HFF-Myc (cell line): ENCODE data around the gene BNIPL.
A peak's percentile ranks its signal among the peaks of the same experiment; 100 is the strongest.

Experiments used
- DNase-seq: peaks from one replicate; pipeline ENCODE4 v3.0.0-alpha.2; 2011; ENCODE audit warnings: low read depth; ENCODE audit errors: extremely low read depth
- H3K4me3 ChIP-seq: replicated peaks from 2 replicates; pipeline ENCODE4 v1.5.1; 2011; ENCODE audit warnings: low read depth, mild to moderate bottlenecking, control low read depth, low read length
- TF ChIP-seq, protein P1 (sequence below): IDR thresholded peaks from 2 replicates; pipeline ENCODE4 v1.5.1; 2012; ENCODE audit warnings: mild to moderate bottlenecking, low read depth, low read length, control low read depth; ENCODE audit errors: missing control alignments

Gene BNIPL, protein sequence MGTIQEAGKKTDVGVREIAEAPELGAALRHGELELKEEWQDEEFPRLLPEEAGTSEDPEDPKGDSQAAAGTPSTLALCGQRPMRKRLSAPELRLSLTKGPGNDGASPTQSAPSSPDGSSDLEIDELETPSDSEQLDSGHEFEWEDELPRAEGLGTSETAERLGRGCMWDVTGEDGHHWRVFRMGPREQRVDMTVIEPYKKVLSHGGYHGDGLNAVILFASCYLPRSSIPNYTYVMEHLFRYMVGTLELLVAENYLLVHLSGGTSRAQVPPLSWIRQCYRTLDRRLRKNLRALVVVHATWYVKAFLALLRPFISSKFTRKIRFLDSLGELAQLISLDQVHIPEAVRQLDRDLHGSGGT

DNA sequence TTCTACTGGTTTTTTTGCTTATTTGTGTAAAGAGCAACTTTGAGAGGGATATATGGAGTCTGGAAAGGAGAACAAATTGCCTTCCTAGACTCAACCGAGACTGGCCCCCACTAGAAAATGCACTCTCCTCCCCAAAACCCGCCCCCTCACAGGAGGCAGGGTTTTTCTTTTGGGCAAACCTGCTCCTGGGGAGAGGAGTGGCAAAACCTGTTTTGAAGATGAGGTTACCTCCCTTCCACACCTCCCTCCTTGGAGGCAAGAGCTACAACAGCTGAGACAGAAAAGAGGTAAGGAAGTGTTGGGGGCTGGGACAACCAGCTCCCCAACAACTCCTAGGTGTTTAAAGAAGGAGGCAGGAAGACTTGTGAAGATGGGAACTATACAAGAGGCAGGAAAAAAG is at the start of gene BNIPL:
TSS of gene BNIPL (plus strand) at position 231 of the 400 bp plus-strand sequence. CDS start at position 371, 140 bp downstream.
- no peak within 1 kb of the TSS for H3K4me3 ChIP-seq
- TF ChIP-seq, protein P1, sequence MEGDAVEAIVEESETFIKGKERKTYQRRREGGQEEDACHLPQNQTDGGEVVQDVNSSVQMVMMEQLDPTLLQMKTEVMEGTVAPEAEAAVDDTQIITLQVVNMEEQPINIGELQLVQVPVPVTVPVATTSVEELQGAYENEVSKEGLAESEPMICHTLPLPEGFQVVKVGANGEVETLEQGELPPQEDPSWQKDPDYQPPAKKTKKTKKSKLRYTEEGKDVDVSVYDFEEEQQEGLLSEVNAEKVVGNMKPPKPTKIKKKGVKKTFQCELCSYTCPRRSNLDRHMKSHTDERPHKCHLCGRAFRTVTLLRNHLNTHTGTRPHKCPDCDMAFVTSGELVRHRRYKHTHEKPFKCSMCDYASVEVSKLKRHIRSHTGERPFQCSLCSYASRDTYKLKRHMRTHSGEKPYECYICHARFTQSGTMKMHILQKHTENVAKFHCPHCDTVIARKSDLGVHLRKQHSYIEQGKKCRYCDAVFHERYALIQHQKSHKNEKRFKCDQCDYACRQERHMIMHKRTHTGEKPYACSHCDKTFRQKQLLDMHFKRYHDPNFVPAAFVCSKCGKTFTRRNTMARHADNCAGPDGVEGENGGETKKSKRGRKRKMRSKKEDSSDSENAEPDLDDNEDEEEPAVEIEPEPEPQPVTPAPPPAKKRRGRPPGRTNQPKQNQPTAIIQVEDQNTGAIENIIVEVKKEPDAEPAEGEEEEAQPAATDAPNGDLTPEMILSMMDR = no peak
- DNase-seq = no peak

DNA sequence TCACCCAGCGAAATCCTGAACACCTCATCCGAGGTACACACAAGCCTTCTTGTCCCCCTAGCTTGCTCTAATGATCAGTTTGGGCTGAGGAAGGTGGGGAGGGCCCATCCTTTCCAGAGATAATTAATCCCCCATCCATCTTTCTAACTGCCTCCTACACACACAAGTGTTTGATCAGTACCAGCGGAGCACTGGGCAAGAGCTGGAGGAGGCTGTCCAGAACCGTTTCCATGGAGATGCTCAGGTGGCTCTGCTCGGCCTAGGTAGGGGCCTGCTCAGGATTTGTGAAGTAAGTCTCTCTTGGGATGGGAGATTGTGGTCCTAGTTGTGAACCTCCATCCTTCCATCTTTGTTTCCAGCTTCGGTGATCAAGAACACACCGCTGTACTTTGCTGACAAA is 48.5 kb upstream of the BNIPL start:
- TF ChIP-seq, protein P1 = no peak
- no peak overlapping the region for H3K4me3 ChIP-seq
- DNase-seq = no peak

DNA sequence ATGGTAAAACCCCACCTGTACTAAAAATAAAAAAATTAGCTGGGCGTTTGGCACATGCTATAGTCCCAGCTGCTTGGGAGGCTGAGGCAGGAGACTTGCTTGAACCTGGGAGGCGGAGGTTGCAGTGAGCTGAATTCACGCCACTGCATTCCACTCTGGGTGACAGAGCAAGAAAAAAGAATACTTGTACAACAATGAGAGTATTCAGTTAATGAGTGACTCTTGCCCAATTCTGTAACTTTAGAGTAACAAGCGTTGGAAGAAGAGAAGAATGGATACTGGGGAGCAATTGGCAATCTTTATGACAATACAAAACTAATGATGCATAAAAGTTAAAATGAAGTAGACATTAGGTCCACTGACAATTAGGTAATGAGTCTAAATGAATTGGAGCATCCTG is 43.8 kb upstream of the BNIPL start:
- DNase-seq = no peak

DNA sequence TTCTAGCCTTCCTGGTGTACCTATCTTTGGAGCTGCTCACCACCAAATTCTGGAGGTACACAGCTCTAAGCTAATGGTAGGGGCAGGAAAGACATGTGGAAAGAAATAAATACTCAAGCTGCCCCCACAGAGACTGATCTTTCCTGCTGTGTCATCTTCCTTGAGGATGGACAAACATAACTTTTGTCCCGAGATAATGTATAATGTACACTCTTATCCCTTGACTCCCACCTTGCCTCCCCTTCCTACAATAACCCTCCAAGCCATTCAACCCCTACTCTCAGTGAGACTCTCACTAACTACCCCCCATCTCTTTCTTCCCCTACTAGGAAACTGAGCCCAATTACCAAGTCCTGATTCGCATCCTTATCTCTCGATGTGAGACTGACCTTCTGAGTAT is 42.1 kb upstream of the BNIPL start:
- TF ChIP-seq, protein P1 = no peak
- no peak for DNase-seq
- H3K4me3 ChIP-seq = no peak overlapping the region

More for the DNA sequence above, 43.8 kb upstream of the BNIPL start:
- H3K4me3 ChIP-seq = no peak overlapping the region
- TF ChIP-seq, protein P1 = no peak

DNA sequence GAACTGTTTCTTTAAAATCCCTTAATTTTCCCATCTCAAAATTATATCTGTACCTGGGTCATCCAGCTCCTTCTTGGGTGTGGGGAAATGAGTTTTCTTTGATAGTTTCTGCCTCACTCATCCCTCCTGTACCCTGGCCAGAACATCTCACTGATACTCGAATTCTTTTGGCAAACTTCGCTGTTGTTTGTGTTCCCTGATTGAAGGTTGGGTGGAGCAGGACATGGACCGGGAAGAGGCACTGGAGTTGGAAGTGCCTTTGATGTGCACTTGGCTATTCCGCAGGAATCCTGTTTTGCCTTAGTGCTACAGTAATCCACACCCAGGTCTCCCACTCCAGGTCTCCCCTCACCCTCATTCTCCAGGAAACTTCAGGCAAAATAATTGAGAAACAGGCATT is 40.9 kb upstream of the BNIPL start:
- no peak for DNase-seq
- H3K4me3 ChIP-seq = no peak overlapping the region
- TF ChIP-seq, protein P1 = no peak

DNA sequence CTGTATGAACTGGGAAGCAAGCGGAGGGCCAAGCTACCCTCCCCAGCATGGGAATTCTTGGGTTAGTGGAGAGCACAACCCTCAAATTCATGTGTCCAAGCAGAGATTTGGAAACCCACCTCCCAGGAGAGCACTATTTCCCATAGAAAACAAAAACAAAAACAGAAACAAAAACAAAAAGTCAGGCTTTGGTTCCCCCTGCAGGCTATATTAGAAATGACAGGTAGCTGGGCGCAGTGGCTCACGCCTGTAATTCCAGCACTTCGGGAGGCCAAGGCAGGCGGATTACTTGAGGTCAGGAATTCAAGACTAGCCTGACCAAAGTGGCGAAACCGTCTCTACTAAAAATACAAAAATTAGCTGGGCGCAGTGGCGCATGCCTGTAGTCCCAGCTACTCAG is 40.5 kb upstream of the BNIPL start:
- no peak for DNase-seq
- TF ChIP-seq, protein P1 = peak; percentile 67
- H3K4me3 ChIP-seq = no peak overlapping the region
